Nephron progenitor cell (in vitro differentiated cells): ENCODE results near the gene MYLK.

Experiments
- DNase-seq: peaks from one replicate; pipeline ENCODE4 v3.0.0; 2021
- H3K27ac Mint-ChIP-seq: 2 replicates; pipeline ENCODE4 v1.8.0; 2021; ENCODE audit warnings: mild to moderate bottlenecking, moderate library complexity, mixed read lengths
- H3K27me3 Mint-ChIP-seq: 2 replicates; pipeline ENCODE4 v1.8.0; 2021; ENCODE audit warnings: mild to moderate bottlenecking, low read depth, mixed read lengths; ENCODE audit not compliant: poor library complexity
- H3K36me3 Mint-ChIP-seq: 2 replicates; pipeline ENCODE4 v1.8.0; 2021; ENCODE audit warnings: low read depth, mixed read lengths
- H3K4me1 Mint-ChIP-seq: 2 replicates; pipeline ENCODE4 v1.8.0; 2021; ENCODE audit warnings: mixed read lengths
- H3K4me3 Mint-ChIP-seq: 2 replicates; pipeline ENCODE4 v1.8.0; 2021; ENCODE audit warnings: mild to moderate bottlenecking, moderate library complexity, mixed read lengths
- H3K9me3 Mint-ChIP-seq: 2 replicates; pipeline ENCODE4 v1.8.0; 2021; ENCODE audit warnings: mild to moderate bottlenecking, moderate library complexity, mixed read lengths
- TF ChIP-seq, protein P1 (sequence below): fragments of 200-600 bp; sonication (generic); IDR thresholded peaks from 2 replicates; pipeline ENCODE4 v1.5.0; 2021; ENCODE audit warnings: antibody characterized with exemption

MYLK gene

DNA sequence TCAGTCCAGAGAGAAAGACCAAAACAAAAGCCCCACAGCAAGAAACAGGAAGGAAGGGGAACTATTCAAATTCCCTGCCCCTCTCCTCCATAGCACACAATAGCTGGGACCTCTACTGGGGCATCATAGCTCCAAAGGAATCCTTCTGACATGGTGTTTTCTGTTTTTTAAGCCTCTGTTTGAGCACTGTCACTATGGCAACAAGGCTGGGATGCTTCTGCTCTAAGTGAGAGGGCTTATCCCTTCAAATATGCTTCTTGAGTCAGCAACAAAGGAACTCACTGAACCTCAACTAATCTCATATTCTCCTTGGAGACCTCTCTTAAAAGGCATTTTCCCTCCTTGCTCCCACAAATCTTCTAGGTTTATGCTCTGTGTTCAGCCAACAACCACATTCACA, 40.5 kb downstream of the MYLK start:
- TF ChIP-seq, protein P1, sequence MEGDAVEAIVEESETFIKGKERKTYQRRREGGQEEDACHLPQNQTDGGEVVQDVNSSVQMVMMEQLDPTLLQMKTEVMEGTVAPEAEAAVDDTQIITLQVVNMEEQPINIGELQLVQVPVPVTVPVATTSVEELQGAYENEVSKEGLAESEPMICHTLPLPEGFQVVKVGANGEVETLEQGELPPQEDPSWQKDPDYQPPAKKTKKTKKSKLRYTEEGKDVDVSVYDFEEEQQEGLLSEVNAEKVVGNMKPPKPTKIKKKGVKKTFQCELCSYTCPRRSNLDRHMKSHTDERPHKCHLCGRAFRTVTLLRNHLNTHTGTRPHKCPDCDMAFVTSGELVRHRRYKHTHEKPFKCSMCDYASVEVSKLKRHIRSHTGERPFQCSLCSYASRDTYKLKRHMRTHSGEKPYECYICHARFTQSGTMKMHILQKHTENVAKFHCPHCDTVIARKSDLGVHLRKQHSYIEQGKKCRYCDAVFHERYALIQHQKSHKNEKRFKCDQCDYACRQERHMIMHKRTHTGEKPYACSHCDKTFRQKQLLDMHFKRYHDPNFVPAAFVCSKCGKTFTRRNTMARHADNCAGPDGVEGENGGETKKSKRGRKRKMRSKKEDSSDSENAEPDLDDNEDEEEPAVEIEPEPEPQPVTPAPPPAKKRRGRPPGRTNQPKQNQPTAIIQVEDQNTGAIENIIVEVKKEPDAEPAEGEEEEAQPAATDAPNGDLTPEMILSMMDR, result no peak
- H3K4me3 Mint-ChIP-seq, result no peak overlapping the region
- peaks cover 7% of the 10 kb centered on the region for H3K27me3 Mint-ChIP-seq
- no peak overlapping the region for H3K27ac Mint-ChIP-seq
- H3K36me3 Mint-ChIP-seq, result peaks cover 10% of the 10 kb centered on the region
- H3K9me3 Mint-ChIP-seq, result peaks cover 53% of the 10 kb centered on the region
- no peaks in the 10 kb centered on the region for H3K4me1 Mint-ChIP-seq
- no peak for DNase-seq

DNA sequence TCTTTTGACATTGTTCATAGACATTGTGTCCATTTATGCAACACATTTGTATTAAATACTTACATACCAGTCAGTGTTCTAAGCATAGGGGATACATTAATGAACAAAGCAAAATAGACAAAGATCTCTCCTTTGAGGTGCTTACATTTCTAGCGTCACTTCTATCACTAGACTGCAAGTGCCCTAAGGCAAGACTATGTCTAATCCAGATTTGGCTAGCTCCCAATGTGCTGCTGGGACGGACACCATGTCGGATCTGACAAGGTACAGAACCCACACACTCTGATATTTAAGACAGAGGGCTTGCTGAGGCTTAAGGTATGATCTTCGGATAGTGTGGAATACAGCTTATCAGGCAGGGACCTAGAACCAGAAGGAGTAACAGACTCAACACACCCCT, 41.4 kb downstream of the MYLK start:
- Mint-ChIP-seq H3K4me1 (no peaks in the 10 kb centered on the region), H3K36me3 (peaks cover 9% of the 10 kb centered on the region), H3K4me3 (no peak overlapping the region), H3K27me3 (peaks cover 7% of the 10 kb centered on the region), H3K27ac (no peak overlapping the region), H3K9me3 (peaks cover 53% of the 10 kb centered on the region)
- TF ChIP-seq, protein P1, result no peak
- DNase-seq, result no peak

DNA sequence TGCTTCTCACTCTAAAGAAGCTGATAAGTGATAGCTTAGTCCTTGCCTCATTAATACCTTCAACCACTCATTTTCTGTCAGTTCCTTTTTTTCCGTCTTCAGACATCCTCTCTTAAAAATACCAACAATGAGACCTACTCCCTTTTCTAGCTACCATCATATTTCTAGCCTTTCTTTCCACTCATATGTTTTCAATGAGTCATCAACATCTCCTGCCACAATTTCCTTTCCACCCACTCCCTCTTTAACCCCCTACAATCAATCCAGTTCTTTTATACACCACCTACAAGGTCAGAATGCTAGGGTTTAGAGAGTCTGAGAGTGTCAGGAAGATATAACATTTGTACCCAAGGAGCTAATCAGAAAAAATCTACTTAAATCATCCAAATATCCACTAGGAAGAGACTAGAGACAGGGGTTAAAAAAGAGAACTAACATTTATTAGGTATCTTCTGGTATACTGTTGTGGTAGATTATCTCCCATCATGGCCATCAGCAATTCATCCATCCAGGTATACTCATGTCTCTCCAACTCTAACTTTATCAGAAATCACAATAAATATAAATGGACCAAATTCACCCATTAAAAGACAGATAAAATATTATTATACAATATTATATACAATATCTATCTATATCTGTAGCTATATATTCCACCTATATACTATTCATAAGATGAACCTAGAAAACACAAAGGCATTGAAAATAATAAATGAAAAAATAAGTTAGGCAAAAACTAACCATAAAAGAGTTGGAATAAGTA, 42.5 kb downstream of the MYLK start:
- peaks cover 12% of the 10 kb centered on the region for H3K36me3 Mint-ChIP-seq
- no peak for DNase-seq
- H3K4me3 Mint-ChIP-seq, result no peak overlapping the region
- no peak overlapping the region for H3K27ac Mint-ChIP-seq
- TF ChIP-seq, protein P1, result no peak
- peaks cover 7% of the 10 kb centered on the region for H3K27me3 Mint-ChIP-seq
- H3K9me3 Mint-ChIP-seq, result peaks cover 50% of the 10 kb centered on the region
- no peaks in the 10 kb centered on the region for H3K4me1 Mint-ChIP-seq

DNA sequence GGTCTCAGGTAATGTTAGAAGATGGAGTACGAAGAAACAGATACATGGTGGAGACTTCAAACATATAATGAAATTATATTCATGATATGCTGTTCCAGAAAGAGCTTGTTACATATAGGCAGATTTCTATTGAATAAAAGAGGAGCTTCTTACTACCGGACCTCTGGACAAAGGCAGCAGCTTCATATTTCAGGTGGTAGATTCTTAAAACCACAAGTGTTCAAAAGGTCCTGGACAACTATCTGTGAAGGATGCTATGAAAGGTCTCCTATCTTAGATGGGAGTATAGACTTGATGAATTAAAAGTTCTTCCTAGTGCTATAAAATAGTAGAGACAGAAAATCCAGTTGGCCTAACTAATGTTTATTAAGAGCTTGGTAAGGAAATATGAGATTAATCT, 43.2 kb downstream of the MYLK start:
- Mint-ChIP-seq H3K4me3 (no peak overlapping the region), H3K9me3 (peaks cover 44% of the 10 kb centered on the region), H3K4me1 (no peaks in the 10 kb centered on the region), H3K36me3 (peaks cover 12% of the 10 kb centered on the region), H3K27me3 (peaks cover 7% of the 10 kb centered on the region), H3K27ac (no peak overlapping the region)
- no peak for DNase-seq
- TF ChIP-seq, protein P1, result no peak

DNA sequence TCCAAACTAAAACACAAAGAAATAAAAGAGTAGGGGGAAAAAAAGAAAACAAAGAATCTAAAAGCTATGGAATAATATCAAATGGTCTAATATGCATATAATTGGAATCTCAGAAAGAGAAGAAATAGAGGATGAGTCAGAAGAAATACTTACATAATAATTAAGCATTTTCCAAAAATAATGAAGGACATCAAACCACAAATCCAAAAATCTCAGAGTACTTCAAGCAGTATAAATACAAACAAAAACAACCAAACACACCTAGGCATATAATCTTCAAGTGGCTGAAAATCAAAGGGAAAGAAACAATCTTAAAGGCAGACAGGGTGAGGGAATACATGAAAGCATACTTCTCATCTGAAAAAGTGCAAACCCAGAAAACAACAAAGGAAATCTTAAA, 46.3 kb downstream of the MYLK start:
- no peaks in the 10 kb centered on the region for H3K4me1 Mint-ChIP-seq
- H3K4me3 Mint-ChIP-seq, result no peak overlapping the region
- peaks cover 12% of the 10 kb centered on the region for H3K36me3 Mint-ChIP-seq
- peaks cover 4% of the 10 kb centered on the region for H3K27me3 Mint-ChIP-seq
- H3K27ac Mint-ChIP-seq, result no peak overlapping the region
- peaks cover 45% of the 10 kb centered on the region for H3K9me3 Mint-ChIP-seq
- DNase-seq, result no peak
- TF ChIP-seq, protein P1, result no peak

DNA sequence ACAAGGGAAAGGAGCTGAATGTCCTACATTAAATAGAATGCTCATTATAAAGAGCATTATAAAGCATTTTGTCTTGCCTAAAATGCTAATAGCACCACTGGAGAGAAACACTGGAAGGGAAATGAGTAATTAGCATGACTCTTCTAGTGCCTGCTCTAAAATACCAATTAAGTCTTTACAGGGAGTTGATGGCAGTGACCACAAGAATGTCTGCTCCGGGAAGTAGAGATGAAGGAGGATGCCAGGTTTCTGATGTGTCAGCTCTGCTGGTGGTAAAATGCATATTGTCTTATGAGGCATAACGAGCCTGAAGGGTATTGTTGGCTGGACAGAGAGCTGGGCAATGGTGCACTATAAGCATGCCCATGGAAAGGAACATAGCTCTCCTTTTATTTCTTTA, 49.5 kb downstream of the MYLK start:
- no peak for DNase-seq
- Mint-ChIP-seq H3K4me1 (no peaks in the 10 kb centered on the region), H3K27me3 (no peaks in the 10 kb centered on the region), H3K36me3 (peaks cover 14% of the 10 kb centered on the region), H3K9me3 (peaks cover 28% of the 10 kb centered on the region), H3K4me3 (no peak overlapping the region), H3K27ac (no peak overlapping the region)
- TF ChIP-seq, protein P1, result no peak
